Activated naive CD8-positive, alpha-beta T cell treated with anti-CD3 and anti-CD28 coated beads, Interleukin-2, amount 50 U/mL, for 16 hours (primary cell): ENCODE data around the gene TRAT1.
"Not testable (repeated sequence)": the region's sequence is repeated elsewhere in the genome, so short reads cannot be mapped to it uniquely, and the experiment has no call there.

Experiments used
- DNase-seq: peaks from one replicate; pipeline ENCODE4 v3.0.0-alpha.2; 2020; ENCODE audit warnings: low read depth, low spot score

TRAT1 gene, protein sequence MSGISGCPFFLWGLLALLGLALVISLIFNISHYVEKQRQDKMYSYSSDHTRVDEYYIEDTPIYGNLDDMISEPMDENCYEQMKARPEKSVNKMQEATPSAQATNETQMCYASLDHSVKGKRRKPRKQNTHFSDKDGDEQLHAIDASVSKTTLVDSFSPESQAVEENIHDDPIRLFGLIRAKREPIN

DNA sequence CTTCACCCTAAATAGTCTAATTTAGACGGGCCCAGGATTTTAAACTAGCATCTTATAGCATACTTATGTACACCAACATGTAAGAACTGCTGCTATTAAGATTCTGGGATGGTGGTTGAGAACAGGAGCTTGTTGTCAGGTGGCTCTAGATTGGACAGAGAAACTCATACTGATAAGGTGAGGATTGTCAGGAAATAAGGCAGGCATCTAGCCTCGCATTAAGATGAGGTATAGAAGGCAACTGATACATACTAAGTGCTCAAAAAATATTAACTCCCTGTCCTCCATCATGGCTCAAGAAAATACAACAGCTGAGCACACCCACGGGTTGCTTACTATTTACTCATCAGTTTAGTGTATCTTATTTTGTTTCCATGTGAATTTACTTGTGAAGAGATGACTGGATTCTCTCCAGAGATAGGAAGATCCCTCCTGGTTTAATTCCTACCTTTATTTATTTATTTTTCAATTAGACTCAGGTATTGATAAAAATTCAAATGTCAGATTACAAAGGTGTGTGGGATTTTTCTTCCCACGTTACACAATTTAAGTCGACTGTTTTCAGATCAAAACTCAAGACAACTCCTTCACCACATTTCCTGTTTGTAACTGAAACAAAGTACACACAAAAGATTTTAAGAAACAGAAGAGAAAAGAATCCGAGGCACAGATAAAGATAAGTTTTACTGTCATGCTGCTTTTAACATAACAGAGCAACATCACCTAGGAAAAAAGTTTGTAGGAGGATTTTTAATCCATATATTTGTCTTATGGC, at the start of gene TRAT1:
TSS of gene TRAT1 (plus strand) at position 664 of the 775 bp plus-strand sequence. CDS start 142 bp downstream, outside the sequence.
- DNase-seq, result no peak

DNA sequence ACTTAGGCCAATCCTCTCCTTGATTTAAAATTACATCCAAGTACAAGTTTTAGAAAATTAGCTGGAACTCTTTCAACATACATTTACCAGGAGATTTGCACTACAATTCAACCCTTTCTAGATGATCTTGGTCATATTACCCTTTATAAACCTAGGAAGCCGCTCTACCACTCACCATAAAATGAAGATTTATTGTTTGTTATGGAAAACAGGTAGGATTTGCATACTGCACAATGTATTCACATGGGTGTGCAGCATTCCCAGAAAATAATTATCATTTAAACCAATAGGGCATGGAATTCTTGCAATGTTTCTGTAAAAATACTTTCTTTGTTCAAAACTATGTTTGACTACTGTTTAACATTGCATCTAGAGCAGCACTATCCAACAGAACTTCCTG, 46.9 kb upstream of the TRAT1 start:
- DNase-seq, result no peak

DNA sequence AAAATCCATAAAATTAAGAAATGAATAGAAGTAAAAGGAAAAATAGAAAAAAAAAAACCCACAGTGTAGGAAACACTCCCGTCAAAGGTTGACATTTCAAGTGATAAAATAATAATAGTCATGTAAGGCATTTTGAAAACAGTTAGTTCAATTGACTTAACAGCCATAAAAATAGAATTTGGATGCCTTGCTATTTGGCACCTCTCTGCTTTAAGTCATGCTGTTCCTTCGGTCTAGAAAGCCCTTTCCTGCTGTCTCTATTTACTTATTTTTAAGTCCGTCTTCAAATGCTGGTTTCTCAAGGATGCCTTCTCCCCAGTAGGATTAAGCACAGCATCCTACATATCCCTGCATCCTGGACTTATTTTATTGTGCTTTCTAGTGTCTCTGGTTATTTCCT, 43.1 kb upstream of the TRAT1 start:
- no peak for DNase-seq

DNA sequence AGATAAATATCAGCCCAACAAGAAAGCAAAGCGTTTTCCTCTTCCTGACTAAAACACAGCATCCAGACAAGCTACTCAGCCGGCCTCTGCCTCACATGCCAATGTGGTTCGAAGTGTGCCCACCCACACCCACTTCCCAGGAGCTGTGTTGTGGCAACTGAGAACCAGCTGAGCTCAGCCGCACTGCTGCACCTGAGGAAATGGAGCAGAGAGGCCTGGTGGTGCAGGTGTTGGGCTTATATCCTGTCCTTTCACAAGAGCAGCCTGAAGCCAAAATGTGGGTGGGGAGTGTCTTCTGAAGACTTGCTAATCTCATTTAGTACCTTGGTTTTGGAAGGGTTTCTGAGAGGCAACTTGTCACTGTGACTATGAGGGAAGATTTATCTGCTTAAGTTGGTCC, 42.4 kb upstream of the TRAT1 start:
- peak; percentile 1 for DNase-seq

DNA sequence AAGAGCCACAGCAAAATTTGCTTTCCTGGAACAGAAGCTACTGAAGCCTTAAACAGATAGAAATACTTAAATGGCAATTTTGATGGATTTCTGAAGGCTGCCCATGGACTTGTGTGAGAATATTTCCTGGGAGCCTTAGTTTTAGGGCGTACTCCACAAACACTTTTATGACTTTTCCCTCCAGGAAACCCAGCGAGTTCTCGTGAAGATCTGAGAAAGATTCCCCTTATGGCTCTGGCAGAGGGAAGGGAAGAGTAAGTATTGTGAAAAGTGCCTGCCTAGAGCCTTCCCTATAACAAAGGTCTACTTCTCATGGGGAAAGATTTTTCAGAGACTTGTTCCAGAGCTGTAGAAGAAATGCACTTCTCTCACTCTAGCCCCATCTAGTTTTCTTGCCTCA, 31.1 kb upstream of the TRAT1 start:
- no peak for DNase-seq

DNA sequence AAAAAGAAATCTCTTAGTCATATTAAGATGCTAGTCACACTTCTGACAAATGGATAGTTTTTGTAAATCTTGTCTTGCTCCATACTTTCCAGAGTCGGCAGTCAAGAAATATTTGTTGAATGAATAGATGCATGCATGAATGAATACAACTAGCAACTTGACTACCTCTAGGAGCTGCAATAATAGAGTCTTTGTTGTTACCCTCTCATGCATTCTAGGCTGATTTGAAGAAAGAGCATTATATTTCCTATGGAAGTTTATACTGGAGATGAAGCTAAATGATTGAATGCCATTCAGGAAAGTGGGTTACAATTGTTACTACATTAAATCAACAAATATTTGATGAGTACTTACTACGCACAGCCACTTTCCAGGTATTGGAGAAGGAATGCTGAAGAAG, 18.1 kb upstream of the TRAT1 start:
- no peak for DNase-seq

DNA sequence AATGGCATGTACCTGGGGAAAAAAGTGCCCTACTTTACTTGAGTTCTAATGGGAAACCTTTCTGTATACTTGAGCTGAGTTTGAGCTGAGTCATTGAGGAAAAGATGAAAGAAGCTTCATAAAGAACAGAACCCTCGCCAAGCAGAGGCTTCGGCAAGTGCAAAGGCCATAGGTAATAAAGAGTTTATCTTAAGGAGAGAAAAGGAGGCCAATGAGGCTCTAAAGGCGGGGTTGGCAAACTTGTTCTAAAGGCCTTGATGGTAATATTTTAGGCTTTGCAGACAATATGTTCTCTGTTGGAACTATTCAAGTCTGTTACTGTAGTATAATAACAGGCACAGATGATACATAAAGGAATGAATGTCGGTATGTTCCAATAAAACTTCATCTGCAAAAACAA, 17.6 kb upstream of the TRAT1 start:
- DNase-seq, result no peak

DNA sequence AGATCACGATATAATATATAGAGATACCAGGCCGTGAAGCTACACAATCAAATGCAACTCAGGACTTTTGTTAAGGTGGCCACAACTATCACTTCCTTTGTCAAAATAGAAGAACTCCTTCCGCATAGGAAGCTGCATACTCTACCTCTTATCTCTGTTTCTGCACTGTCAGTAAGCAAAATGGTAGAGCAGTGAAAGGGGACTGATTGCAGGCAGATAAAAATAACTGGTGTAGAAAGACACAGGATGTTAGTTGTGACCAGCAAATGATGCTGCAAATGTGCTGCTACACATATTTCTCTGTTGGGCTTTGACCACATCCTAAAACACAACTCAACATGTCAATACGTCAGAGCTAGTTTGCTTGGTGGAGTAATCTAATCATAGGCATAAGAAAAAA, 16.3 kb upstream of the TRAT1 start:
- no peak for DNase-seq

DNA sequence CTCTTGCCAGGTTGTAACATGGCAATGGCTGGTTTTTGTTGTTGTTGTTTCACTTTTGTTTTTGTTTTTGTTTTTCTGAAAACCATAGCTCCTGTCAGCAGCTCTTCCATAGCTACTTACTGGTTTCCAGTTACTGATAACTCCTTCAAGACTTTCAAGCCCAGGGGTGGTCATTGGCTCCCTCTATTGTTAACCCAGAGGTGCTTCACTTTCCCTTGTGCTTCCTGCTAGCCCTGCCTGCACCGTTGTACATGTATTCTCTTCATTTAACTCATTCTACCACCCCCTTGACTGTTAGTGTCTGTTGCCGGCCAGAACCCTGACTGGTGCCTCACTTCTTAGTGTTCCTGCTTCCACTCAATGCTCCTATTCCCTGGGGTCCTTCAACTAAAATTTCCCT, 4.2 kb upstream of the TRAT1 start:
- no peak for DNase-seq

DNA sequence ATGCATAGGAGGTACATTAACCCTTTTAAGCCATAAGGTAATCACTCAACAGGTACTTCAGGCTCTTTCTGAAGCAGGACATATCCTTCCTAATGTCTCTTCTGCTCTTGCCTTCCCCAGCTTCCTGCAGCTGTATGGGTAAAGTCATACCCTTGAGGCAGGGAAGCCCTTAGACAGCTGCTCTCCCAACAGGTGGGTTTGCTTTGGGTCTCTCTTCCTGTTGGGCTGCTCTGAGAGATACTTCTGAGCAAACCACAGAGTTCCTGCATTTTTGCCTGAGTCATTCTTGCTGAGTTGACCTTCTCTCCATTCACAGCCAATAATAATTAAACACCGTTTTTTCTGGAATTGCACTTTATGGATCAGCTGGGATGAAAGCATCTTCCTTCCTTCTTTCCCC, 2.0 kb upstream of the TRAT1 start:
- DNase-seq, result no peak

DNA sequence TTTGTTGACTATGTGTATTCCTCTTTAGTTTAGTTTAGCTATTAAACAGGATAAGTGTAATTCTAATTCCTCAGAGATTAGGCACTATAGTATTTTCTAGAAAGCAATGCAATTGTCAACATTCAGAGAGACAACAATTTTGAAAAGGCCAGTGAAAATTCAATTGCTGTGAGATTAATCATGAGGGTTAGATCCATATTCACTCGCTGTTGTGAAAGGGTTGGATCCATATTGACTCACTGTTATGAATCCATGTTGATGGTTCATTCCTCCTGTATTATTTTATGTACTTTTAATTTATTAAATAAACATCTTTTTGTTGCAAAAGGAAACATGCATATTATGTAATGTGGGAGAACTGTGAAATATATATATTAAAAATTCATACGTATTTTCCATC, 641 bp downstream of the TRAT1 start:
- no peak for DNase-seq

DNA sequence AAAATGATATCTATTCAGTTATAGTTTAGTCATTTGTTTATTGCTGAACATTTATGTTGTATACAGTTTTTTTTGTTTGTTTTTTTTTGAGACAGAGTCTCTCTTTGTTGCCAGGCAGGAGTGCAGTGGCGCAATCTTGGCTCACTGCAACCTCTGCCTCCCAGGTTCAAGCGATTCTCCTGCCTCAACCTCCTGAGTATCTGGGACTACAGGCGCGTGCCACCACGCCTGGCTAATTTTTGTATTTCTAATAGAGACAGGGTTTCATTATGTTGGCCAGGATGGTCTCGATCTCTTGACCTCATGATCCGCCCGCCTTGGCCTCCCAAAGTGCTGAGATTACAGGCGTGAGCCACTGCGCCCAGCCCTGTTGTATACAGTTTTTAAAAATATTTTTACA, 1.2 kb downstream of the TRAT1 start:
- DNase-seq, result not testable (repeated sequence)

DNA sequence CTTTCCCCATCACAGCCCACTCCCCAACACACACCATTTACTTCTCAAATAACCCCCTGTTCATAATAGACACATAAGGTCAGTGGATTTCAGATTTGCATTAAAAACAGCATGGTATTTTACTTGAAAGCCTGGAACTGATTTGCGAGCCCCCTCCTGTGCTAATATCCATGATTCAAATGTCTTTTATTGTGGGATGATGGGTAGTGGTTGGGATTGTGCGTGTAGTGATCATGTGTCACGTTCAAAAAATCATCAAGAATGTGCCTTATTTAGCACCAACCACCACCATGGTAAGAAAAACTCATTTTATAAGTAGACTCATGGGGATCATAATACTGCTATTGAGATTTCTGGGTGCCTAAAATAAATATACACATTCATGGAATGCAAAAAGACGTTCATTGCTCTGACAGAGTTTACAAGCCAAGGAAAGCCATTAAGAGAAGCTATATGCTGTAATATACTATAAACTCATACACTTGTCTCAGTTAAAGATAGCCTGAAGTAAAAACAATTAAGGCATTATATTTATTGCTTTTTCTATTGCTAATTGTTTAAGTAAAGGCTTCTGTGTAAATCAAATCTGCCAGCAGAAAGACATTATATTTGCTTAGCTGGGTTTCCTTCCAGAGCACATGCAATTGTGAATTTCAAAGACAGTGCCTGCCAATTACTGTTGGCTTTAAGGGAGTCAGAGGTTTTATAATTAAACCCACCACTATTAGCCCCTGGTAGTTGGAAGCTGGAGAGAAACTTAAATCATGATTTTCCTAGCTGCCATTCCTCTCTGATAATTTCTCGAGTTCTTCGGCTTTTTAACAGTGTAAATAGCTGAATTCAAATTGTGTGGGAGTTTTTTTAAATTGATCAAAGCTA, 4.0 kb downstream of the TRAT1 start:
- no peak for DNase-seq

DNA sequence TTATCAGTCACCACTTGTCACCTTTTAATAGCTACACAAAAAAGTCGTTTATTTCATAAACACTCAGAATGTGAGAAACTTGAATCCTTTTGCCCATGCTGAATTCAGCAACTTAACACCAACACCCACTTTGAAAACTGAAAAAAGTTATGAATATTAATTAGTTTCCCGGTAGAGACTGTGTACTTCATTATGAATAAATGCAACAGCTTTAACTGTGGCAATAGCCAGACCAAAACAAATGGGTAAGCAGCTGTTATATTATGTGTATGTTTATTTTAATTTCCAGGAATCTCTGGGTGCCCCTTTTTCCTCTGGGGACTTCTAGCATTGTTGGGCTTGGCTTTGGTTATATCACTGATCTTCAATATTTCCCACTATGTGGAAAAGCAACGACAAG, 7.8 kb downstream of the TRAT1 start:
- no peak for DNase-seq

DNA sequence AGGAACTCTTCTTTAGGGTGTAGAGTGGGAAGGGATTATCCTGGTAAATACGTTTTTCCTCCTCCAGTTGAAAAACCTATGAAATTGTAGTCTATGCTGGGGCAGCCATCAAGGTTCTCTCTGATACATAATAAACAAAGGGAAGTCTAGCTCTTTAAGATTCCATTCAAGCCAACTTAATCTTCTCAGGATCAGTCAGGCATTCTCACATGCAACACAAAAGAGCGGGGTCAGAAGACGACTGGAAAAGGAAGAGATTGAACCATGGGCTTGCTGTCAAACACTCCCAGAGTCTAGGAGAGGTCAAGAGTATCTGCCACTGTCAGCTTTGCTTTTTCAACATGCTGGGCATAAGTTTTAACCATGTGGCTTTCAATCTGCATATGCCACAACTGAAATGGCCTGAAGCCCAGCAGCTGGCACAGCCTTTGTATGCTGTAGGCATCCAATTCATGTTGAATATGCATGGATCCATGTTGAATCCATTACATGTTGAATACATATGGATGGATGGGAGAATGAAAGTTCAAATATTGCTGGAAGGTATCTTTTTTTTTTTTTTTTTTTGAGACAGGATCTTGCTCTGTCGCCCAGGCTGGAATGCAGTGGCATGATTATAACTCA, 8.5 kb downstream of the TRAT1 start:
- no peak for DNase-seq

DNA sequence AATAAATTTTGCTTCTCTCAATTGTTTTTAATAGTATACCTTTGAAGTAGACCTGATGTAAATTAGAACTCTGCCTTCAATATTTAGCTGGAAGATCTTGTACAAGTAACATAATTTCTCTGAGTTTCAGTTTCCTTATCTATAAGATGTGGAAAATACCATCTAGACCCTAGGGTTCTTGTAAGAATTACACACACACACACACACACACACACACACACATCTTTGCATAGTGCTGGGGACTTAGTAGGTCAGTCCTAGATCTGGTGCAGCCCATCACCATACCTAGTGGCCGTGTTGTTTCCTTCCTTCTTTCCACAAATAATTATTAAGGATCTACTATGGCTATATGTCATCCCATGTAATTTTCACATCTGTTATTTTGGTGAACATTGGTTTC, 11.0 kb downstream of the TRAT1 start:
- no peak for DNase-seq

DNA sequence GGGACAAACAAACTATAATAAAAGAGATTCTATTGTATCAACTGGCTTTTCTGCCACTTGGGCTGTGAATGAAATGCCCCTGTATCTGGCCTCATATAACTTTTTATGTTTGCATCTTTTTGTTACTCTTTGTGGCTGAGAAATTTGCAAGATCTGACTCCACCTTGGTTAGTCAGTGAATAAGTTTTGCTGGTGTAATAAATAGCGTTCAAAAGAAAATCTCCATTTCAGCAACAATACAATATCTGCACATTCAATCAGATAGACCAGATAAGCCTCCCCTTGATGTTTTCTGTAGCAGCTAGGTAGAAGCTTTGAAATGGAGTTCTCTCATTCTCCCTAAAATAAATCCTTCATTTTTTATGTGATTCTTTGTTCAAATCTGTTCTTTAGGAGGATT, 12.0 kb downstream of the TRAT1 start:
- DNase-seq, result no peak

DNA sequence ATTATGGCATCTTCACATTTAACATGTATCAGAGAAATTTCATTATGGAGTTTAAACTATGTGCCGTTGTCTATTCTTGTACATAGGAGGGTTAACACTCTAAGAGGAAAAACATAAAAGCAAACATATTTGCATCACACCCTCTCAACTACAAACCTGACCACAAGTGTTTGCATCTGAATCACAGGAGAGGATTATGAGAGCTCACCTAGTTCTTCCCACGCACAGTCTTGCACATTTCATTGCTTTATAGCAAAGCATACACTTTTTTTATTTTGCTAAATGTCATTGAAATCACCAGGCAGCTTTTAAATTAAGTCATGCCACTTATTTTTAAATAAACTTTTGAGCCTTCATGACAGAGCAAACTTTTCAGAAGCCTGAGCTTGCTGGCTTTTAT, 12.5 kb downstream of the TRAT1 start:
- DNase-seq, result peak; percentile 14

DNA sequence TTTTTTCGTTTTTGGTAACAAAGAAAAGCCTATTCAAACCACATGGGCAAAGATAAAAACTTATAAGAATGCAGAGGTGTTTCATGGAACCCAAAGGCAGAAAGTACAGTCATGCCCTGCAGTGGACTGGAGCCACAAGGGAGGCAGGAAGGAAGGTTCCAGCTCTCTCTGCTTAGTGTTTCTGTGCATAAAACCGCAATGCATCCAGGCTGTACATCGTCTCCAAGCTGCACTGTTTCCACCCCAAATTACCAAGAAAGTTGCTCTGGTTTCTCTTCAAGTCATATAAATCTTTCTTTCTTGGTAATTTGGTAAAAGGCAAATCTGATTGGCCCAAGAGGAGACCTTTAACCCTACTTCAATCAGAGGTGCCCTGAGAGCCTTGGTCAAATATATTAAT, 15.8 kb downstream of the TRAT1 start:
- no peak for DNase-seq

DNA sequence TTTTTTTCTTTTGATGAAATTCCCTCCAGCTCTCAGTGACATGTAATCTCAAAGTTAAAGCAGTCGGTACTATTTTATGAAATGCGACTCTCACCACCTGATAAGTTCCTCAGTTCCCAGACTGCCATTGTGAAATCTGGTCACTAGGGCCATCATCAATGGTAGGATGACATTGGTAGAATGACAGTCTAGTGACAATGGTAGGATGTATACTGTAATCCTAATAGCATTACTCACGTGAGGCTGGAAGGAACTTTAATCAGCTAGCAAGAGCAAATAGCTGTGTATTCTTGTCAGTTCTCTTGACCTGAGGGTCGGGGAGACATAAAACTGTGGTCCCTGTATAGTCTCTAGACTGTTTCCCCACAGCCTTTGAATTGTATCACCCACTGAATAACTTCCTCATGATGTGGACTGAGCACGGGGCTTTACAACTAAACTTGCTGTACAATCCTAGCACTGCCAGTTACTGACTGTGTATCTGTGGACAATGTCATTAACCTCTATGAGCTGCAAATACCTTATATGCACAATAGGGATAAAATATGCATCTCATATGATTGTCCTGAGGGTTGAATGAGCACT, 23.2 kb downstream of the TRAT1 start:
- no peak for DNase-seq

DNA sequence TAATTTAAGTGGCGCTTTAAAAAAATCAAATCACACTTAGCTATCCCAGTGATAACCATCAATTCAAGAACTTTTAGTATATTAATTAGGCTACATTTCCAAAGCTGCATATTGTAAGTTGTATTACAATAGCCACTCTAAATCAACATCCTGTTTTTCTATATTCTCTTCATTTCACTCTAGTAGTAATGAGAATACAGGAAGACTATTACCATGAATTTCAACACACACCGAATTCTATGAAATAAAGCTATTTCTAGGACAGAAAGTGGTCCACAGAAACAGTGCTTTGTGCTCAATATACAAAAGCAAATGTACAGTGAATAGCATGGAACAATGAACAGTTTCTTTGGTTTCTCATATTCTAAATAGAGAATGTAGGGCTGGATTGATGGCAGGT, 24.6 kb downstream of the TRAT1 start:
- no peak for DNase-seq

DNA sequence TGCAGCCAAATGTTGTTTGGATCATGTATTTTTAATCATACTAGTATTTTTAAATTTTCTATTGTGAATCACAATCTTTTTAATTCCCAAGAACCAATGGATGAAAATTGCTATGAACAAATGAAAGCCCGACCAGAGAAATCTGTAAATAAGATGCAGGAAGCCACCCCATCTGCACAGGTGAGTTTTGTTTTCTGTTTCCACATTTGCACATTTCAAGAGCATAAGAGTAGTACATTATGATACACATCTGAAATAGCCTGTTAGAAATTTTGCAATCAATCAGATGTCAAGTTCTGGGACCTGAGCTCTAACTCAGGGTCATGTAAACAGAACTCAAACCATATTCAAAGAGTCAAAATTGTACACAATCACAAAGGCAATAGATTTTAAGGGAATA, 26.5 kb downstream of the TRAT1 start:
- DNase-seq, result no peak
